NOMO-1 treated with dmso at 0.1 percent for 144 hours (cell line): ENCODE data around the gene PNMA1.
A peak's percentile ranks its signal among the peaks of the same experiment; 100 is the strongest.

Experiments used
- DNase-seq: peaks from one replicate; lab custom pipeline; 2025; ENCODE audit not compliant: unreplicated experiment; lab: John Stamatoyannopoulos, UW

Gene PNMA1

DNA sequence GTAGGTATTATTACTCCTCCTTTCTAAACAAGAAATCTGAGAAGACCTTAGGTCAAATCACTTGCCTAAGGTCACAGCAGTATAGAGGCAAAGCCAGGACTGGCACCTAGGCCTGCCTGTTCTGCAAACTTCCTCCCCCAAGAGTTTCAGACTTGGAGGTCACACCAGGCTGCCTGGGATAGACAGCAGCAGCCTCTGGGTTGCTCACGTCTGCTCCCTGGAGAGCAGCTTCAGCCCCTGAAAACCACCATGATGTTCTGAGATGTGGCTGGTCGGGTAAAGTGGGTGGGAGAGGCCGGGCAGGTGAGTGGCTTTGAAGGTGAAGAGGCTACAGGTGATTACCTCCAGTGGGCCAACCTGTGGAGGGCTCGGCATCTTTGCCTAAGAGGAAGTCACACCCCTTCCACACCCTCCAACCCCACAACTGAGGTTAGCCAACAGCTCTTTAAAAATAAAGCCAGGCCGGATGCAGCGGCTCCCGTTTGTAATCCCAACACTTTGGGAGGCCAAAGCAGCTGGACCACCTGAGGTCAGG lies 37.0 kb upstream of the PNMA1 start:
- no peak for DNase-seq

- no peak for DNase-seq
Measured at GRCh38 chr14:73750531-73750901, 36.3 kb upstream of the PNMA1 start.

GRCh38 chr14:73749706-73750530 lies 35.7 kb upstream of the PNMA1 start:
- DNase-seq, result no peak

DNA sequence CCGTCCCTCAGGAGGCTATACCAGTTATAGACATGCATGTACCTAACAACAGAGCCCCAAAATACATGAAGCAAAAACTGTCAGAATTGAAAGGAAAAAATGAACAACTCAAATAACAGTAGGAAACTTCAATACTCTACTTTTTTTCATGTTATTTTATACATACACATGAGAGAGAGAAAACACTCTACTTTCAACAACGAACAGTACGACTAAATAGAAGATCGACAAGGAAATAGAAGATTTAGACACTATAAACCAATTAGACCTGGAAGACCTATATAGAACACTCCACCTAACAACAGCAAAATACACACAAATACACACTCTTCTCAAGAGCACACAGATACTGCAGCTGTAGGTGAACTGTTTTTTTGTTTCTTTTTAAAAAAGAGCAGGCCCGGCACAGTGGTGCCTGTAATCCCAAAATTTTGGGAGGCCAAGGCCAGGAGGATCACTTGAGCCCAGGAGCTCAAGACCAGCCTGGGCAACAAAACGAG lies 34.7 kb upstream of the PNMA1 start:
- no peak for DNase-seq

- no peak for DNase-seq
Measured at GRCh38 chr14:73747379-73748211, 33.4 kb upstream of the PNMA1 start.

- no peak for DNase-seq
Measured at GRCh38 chr14:73746520-73747378, 32.6 kb upstream of the PNMA1 start.

- no peak for DNase-seq
Measured at GRCh38 chr14:73745571-73746519, 31.7 kb upstream of the PNMA1 start.

GRCh38 chr14:73744874-73745529 lies 30.8 kb upstream of the PNMA1 start:
- DNase-seq, result no peak

DNA sequence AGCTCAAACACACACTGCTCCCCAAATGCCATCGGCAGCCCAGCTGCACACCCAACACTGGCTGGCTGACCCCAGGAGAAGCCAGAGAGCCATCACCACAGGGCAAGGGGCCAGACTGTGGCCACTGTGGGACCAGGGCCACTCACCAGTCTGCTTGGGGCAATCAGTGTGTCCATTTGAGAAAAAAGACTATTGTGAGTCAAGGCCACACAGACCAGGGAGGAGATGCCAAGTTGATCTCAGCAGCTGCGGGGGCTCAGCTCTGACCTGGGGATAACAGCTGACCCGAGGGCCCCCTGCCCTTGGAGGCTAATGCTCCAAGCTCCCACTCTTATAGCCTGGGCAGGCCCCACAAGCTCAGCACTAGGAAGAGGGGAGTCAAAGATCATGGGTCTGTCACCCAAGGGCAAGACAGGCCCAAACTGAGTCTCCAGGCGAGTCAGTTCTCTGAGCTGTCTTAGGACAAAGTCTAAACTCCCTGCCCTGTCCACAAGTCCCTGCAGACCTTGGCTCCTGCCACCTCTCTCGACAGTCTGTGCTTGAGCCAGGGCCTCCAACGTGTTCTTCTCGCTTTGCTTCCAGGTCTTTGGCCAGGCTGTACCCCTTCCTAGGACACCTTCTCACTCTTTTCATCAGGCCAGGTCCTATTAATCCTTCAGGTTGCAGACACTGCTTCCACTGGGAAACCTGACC lies 30.1 kb upstream of the PNMA1 start:
- DNase-seq, result no peak

DNA sequence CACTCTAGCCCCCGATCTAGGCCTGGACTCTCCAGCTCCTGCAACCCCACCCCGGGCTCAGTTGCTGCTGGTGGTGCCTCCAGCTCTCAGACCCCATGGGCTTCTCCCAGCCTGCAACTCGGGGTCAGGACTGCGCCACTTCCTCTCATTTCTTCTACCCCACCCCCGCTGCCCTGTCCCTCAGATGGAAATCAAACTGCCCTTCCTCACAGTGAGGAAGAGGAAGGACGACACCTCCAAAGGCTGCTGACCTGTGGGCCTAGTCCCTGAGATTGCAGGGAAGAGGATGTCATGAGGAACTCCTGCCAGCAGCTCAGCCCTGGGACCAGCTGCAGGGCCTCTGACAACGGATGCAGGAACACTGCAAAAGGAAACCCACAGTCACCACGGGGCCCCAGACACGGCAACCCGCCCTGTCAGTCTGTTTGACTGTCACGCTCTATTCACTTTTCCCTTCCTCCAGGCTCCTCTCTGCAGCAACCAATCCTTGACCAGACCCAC lies 29.3 kb upstream of the PNMA1 start:
- peak; percentile 79 for DNase-seq

DNA sequence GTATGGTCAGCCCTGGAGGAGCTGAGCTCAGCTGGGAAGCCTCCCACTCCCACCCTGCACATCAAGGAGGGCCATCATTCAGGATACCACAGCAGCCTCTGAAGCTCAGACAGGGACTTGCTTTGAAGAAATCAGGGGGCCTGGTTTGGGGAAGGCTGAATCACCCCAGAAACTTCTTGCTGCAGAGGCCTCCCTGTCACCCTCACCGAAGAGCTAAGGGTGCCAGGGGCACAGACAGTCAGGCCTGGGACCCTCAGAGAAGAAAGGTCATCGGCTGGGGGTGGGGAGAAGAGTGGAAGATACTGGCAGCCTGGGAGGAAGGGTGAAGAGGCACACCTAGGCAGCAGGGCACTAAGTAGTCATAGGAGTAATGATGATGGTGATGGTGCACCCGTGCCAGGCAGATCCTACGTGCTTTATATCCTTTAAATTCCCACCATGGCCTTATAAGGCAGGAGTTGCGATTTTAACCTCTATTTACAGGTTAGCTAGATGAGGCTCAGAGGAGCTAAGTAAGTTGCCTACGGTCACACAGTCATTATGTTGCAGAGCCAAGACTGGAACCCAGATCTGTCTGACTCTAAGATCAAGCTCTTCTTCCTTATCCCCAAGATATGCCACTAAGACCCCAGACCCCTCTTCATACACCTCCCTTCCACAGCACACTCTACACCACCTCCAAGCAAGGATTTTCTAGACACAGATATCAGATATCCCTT lies 28.5 kb upstream of the PNMA1 start:
- DNase-seq, result no peak

GRCh38 chr14:73741876-73742519 lies 27.8 kb upstream of the PNMA1 start:
- DNase-seq, result no peak

DNA sequence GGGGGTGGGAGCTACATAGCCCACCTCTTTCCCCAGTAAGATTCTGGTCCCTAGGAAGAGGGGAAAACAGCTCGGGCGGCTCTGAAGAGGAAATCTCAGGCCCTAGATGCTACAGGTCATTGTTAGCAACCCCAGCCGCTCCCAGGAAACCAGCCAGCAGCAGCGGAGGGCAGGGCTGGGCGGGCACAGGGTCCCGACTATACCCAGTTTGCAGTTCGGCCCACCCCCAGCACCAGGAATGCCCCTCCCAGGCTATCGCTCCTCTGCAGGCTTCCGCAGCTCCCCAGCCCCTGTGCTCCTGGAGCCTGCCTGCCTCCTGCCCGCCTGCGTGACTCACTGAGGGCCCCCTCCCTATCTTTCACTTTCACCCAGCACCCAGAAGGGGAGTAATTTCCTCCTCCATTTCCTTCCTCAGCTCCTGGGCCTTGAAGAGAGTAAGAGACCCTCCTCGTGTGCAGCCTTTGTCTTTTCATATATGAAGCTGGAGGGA lies 27.2 kb upstream of the PNMA1 start:
- peak; percentile 53 for DNase-seq

DNA sequence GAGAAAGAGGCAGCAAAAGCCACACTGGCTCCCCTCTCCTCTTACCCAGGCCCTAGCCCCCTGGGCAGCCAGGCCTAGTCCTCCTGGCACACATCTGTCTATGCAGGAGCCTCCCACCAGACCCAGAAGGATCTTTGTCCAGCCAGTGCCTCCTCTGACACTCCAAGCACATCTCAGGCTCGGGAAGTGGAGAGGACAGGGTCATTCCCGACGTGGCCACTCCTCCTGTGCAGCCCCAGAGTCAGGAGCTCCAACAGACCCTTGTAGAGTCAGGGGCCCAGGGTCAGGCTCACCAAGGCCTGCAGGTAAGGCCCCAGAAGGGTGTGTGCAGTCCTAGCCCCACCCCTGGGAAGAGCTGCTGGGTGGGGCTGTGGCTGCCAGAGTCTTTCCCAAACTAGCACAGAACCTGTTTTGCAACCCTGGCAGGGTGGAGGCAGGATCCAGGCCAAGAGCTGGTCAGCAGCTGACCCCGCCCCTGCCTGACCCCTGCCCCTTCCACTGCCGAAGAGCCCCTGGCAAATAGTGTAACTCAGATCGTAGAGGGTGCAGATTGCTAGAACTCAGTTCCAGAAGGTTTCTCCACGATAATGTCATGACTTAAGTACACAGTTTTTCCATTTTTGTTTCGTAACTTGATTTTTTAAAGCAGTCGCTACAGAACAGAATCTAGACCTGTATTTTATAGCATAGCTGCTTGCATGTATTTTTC lies 26.6 kb upstream of the PNMA1 start:
- DNase-seq, result no peak

GRCh38 chr14:73739899-73740617 lies 25.9 kb upstream of the PNMA1 start:
- no peak for DNase-seq
